HG03045 (cell line): ENCODE measurements around the gene GOLGA1.
A peak's percentile ranks its signal among the peaks of the same experiment; 100 is the strongest.
"Not testable (repeated sequence)": the region's sequence is repeated elsewhere in the genome, so short reads cannot be mapped to it uniquely, and the experiment has no call there.

Source experiments
- ATAC-seq: cut with Tn5 transposase; IDR thresholded peaks from one replicate; pipeline ENCODE4 v1.9.1; 2021; ENCODE audit warnings: mild to moderate bottlenecking, moderate library complexity; ENCODE audit not compliant: unreplicated experiment

GOLGA1 gene

DNA sequence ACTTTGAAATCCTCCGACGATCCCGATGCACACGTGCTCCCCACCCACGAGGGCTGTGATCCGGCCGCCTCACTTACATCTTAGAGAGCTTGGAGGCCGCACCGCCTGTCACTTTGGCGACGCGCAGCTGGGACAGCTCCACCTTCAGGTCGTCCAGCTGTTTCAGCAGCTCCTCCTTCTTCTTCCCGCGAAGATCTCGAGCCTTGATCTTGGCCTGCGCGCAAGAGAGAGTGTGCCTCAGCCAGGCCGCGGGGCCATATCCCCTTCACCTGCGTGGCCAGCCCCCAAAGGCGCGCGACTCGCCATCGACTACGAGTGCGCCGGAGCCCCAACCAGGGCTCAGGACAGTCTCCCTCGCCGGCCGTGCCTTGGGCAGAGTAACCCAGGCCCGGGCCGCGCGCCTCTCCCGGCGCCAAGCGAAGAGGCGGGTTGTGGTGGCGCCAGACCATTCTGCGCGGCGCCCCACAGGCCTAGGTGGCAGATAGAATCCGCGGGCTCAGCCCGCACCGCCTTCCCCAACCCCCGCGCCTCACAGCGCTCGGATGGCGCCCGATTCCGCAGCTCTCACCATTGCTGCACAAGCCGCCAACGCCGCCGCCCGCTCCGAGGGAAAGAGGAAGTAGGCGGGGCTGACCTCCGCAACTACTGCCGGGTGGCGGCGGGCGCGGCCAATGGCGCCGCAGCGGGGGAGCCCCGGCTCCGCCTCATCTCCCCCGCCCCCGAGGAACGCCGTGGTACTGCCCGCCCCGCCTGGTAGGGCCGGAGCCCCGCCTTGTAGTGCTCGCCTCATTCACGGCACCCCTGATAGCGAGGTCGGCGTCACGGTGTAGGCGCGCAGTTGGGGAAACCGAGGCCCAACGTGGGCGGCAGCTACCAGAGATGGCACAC lies 79.3 kb downstream of the GOLGA1 start, which contains the start of the genes ARPC5L and RPL35:
Gene ARPC5L (plus strand): TSS at position 789 of the 888 bp plus-strand sequence. CDS start 7,161 bp downstream, outside the sequence.
Gene RPL35 (minus strand): TSS at position 616 of the 888 bp plus-strand sequence. CDS start 45 bp downstream, at position 571.
- peak; percentile 91 for ATAC-seq

- ATAC-seq: no peak
Observed at GRCh38 chr9:124860582-124861341, 80.1 kb downstream of the GOLGA1 start.

- ATAC-seq: no peak
Observed at GRCh38 chr9:124859803-124860581, 80.9 kb downstream of the GOLGA1 start.

DNA sequence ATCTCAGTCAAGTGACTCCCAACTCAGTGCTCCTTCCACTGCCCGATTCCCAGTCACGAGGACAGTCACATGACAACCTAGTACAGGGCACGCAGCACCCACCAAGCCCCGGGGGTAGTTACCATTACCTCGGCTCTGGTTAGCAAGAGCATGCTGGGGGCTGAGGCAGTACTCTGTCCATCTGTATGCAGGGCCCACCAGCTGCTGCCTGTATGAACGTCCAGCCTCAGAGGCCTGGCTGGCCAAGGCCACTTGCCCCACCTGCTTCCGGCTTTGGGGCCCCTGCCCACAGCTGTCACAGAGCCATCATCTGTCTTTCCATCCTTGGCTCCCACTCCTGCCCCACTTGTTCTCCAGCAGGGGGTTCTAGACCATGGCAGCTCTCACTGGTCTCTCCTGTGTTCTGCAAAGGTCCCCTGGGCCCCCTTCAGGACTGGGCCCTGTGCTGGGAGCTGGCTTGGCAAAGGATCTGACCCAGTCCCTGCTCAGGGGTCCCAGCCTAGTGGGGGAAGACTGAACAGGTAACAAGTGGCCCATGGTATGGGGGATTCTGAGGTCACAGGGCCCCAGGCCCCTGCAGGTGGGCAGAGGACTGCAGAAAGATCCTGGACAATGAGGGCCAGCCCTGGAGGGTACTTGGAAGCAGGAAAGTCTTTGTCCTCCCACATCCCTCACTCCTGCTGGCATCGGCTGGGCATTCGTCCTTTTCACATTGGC lies 82.4 kb downstream of the GOLGA1 start:
- ATAC-seq: no peak

DNA sequence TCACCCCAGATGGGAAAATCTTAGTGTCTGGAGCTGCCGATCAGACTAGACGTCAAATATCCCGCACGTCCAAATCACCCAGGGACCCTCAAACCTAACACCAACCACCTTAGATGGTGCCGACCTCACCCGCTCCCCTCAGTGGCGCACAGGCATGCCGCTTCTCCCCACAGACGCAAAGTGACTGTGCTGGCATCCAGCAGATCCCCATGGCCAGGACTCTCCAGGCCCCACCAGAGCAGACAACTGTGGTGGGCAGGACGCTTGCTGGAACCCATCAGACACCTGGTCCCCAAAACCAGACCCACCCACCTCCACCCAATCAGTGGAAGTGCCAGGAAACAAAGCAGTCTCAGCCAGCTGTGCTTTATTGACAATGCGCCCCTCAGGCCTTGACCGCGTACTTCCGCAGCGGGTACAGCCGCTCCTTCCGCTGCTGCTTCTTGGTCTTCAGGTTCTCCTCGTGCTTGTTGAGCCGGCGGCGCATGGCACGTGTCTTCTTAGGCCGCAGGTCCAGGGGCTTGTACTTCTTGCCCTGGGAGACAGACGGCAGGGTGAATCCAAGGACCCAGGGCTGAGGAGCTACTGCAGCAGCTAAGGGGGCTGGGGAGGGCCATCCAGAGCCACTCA lies 83.2 kb downstream of the GOLGA1 start:
- no peak for ATAC-seq

DNA sequence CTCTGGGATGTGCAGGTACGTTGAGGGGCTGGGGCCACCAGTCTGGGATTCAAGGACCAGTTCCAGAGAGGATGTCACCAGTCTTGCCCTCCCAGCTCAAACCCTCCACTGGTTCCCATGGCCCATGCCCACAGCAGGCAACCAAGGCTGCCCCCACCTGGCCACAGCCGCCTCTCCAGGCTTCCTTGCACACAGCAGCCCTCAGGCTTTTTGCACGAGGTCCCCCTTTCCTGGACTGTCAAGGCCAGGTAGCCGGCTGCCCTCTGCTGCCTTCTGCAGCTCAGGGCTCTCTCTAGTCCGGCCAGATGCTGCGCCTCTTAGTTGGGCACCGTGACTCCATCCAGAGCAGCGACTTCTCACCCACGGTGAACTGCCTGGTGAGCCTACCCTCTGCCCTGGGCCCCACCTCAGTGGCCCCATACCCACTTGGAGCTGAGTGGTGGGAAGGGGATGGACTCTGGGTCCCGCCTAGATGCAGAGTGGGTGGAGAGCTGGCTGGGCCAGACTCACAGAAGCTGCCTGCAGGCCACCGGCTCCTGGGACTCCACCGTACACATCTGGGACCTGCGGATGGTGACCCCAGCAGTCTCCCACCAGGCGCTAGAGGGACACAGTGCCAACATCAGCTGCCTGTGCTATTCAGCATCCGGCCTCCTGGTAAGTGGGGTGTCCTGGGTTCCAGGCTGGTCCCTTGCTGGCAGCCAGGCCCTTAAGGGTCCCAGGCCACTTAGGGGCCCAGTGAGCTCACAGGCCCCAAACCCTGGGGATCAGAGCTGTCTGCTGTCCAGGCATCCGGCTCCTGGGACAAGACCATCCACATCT lies 84.7 kb downstream of the GOLGA1 start:
- ATAC-seq: no peak

- no peak for ATAC-seq
Observed at GRCh38 chr9:124855566-124855943, 85.3 kb downstream of the GOLGA1 start.

DNA sequence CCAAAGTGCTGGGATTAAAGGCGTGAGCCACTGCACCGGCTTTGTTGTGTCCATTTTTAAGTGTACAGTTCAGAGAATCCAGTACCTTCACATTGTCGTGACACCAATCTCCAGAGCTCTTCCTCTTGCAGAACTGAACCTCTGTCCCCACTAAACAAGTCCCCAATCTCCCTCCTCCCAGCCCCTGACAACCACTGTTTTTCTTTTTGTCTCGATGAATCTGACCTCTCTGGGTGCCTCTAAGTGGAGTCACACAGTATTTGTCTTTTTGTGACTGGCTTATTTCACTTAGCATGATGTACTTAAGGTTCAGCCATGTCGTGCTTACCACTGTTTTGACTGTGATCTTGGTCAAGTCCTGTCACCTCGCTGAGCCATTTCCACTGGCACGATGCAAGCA lies 86.1 kb downstream of the GOLGA1 start:
- ATAC-seq: no peak

DNA sequence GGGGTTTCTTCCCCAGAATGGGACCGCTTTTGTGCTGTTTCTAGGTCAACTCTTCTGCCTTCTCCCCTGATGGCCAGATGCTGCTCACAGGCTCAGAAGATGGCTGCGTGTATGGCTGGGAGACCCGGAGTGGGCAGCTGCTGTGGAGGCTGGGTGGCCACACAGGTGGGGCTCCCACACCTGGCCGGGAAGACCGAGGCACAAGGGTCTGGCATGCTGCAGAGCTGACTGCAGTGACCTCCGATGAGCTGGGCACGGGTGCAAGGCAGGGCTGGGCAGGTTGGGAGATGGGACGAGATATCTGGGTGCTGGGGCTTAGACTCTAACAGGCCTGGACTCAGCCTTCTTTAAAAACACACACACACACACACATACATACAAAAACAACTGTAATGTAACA lies 86.7 kb downstream of the GOLGA1 start:
- no peak for ATAC-seq

GRCh38 chr9:124853605-124854143 lies 87.2 kb downstream of the GOLGA1 start:
- no peak for ATAC-seq

DNA sequence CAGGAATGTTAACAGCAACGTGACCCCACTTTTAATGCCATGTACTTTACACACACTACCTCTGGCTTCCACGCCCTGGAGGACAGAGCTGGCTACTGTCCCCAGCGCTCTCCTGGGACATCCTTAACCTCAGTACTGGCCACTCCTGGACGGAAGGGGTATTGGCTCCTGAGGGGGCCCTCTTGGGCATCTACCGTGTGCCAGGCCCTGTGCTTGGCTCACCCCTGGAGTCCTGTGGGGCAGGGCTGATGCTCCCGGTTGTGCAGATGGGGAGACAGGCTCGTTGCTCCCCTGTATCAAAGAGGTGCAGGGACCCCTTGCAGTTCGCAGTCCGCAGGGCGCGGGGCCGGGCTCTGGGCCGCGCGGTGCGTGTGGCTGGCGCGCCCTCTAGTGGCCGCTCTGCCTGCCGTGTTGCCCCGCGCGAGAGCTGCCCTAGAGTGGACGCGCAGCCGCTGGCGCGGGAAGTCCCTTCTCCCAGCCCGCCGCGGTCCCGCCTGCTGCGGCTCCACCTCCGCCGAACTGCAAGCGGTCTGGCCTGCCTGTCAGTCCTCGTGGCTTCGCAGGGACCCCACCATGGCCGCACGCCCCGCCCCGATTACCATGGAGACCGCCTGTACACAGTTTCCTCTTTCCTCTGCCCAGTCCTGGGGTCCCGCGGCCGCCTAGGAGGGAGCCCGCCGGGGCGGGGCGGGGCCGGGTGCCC lies 87.9 kb downstream of the GOLGA1 start, which contains the start of gene WDR38:
Gene WDR38 (plus strand): TSS at position 632 of the 703 bp plus-strand sequence. CDS start 72 bp downstream, outside the sequence.
- ATAC-seq: peak; percentile 74

GRCh38 chr9:124852121-124852828 lies 88.6 kb downstream of the GOLGA1 start:
- ATAC-seq: no peak

GRCh38 chr9:124849801-124850200 lies 91.1 kb downstream of the GOLGA1 start:
- ATAC-seq: no peak

DNA sequence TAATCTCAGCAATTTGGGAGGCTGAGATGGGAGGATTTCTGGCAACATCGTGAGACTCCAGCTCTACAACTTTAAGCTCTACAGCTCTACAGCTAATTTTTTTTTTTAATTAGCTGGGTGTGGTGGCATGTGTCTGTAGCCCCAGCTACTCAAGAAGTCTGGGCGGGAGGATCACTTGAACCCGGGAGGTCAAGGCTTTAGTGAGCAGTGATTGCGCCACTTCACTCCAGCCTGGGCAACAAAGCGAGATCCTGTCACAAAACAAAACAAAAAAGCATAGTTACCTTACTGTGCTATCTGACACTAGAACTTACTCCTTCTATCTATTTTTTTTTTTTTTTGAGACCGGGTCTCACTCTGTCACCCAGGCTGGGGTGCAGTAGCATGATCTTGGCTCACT lies 93.9 kb downstream of the GOLGA1 start:
- no peak for ATAC-seq

DNA sequence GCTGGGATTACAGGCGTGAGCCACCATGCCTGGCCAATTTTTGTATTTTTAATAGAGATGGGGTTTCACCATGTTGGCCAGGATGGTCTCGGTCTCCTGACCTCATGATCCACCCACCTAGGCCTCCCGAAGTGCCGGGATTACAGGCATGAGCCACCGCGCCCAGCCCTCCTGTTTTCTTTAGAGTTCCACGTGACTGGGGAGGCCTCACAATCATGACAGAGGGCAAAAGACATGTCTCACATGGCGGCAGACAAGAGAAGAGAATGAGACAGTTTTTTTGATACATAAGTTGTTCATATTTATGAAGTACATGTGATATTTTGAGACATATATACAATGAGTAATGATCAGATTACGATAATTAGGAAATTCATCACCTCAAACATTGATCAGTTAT lies 94.4 kb downstream of the GOLGA1 start:
- ATAC-seq: not testable (repeated sequence)

DNA sequence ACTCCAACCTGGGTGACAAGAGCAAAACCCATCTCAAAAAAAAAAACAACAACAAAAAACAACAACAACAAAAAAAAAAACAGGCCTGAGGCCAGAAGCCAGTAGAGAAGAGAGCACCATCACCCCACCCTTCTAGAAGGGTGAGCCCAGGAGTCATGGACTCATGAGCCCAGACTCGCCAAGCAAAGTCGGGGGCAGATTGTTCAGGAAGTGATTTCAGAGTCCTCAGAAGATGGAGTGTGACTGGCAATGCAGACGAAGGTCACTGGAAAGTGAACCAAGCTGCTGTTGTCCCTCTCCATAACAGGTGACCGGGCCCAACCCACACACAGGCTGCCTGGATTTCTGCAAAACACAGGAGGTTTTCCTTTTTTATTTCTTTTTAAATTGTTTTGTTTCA lies 96.6 kb downstream of the GOLGA1 start:
- no peak for ATAC-seq

- ATAC-seq: no peak
Observed at GRCh38 chr9:124843456-124844034, 97.3 kb downstream of the GOLGA1 start.
